K562 (cell line): ENCODE measurements around the gene SSR4. TPM values are rescaled to one million over a fixed set of nuclear protein-coding genes. Genes with fewer than 3 reads are reported as not detected.

ENCODE experiments used
- ATF7 ChIP-seq: fragments of 450-650 bp; IDR thresholded peaks from 2 replicates; pipeline ENCODE4 v1.7.1; 2014; ENCODE audit warnings: mild to moderate bottlenecking, moderate library complexity
- CC2D1A ChIP-seq: fragments of 450-650 bp; IDR thresholded peaks from 2 replicates; pipeline ENCODE4 v1.6.1; 2017; ENCODE audit warnings: mild to moderate bottlenecking
- KDM4B ChIP-seq, 2 experiments: fragments of 450-650 bp in 1 of 2; sonication (generic) in 1 of 2; IDR thresholded peaks; 2 replicates each; pipeline ENCODE4 v1.6.1; 2016 to 2017; ENCODE audit warnings: borderline replicate concordance in 2 of 2, antibody characterized with exemption in 1 of 2, low read depth in 1 of 2, mild to moderate bottlenecking in 1 of 2
- KLF16 ChIP-seq: IDR thresholded peaks from 2 replicates; pipeline ENCODE4 v1.6.1; 2016; ENCODE audit warnings: antibody characterized with exemption
- NFRKB ChIP-seq: fragments of 450-650 bp; IDR thresholded peaks from 2 replicates; pipeline ENCODE4 v1.6.1; 2016; ENCODE audit warnings: low read depth
- RBFOX2 ChIP-seq: fragments of 200-400 bp; formaldehyde crosslinking; IDR thresholded peaks from 2 replicates; pipeline ENCODE4 v1.6.1; 2017; ENCODE audit warnings: low read depth, mild to moderate bottlenecking, low read length, moderate library complexity
- SIN3A ChIP-seq, 2 experiments: fragments of 150-350 bp in 1 of 2; IDR thresholded peaks; 2 replicates each; pipeline ENCODE4 v1.6.1; 2011 to 2016; ENCODE audit warnings: borderline replicate concordance in 2 of 2, low read depth in 2 of 2, low read length in 2 of 2, mild to moderate bottlenecking in 2 of 2, moderate library complexity in 2 of 2; ENCODE audit not compliant: control insufficient read depth in 1 of 2
- SMARCA4 ChIP-seq: fragments of 450-650 bp; IDR thresholded peaks from 2 replicates; pipeline ENCODE4 v1.6.1; 2016
- SRSF7 ChIP-seq: fragments of 200-400 bp; formaldehyde crosslinking; optimal IDR thresholded peaks from 2 replicates; pipeline ENCODE3; 2017; ENCODE audit warnings: mild to moderate bottlenecking, low read depth, low read length
- ZFX ChIP-seq: sonication (generic); formaldehyde crosslinking; IDR thresholded peaks from 2 replicates; pipeline ENCODE4 v1.8.0; 2022; ENCODE audit warnings: mild to moderate bottlenecking, missing genetic modification reagents, moderate library complexity
- ZNF699 ChIP-seq: fragments of 250-450 bp; sonication (Bioruptor Pico); IDR thresholded peaks from 2 replicates; pipeline ENCODE4 v1.8.0; 2021; ENCODE audit warnings: mild to moderate bottlenecking, moderate library complexity; ENCODE audit not compliant: insufficient replicate concordance
- ZNF766 ChIP-seq: fragments of 200-800 bp; sonication (Bioruptor generic); conservative IDR thresholded peaks from 2 replicates; pipeline ENCODE4 v1.6.1; 2016; ENCODE audit warnings: missing genetic modification characterization, missing compliant biosample characterization
- ZNF785 ChIP-seq: fragments of 250-450 bp; sonication (Bioruptor Pico); IDR thresholded peaks from 2 replicates; pipeline ENCODE4 v1.4.0; 2020; ENCODE audit warnings: mild to moderate bottlenecking
- polyA plus RNA-seq, 8 experiments: library from polyadenylated mRNA; depleted of rRNA in 4 of 8; stranded (reverse) in 5 of 8; unstranded in 3 of 8; fragments of >200 nt; fragmentation: Nextera tagmentation in 2 of 8; fragmentation: Illumina TruSeq in 1 of 8; extraction: Ambion mirVana in 2 of 8; extraction: Trizol in 1 of 8; gene quantifications; 2 replicates each; pipeline versions ENCODE4 v1.2.1 to v1.2.3, GENCODE V29; 2011 to 2014; ENCODE audit warnings: inconsistent platforms in 1 of 8, missing spikeins in 1 of 8
- total RNA-seq, 7 experiments: library from RNA; depleted of rRNA in 6 of 7; stranded (reverse); fragments of >200 nt in 6 of 7; fragmentation: Illumina TruSeq in 2 of 7; extraction: Trizol in 2 of 7; gene quantifications; 2 replicates each; pipeline versions ENCODE4 v1.2.1 to v1.2.3, GENCODE V29; 2011 to 2021; ENCODE audit warnings: low replicate concordance in 1 of 7
- TF ChIP-seq, protein P1 (sequence below): sonication (generic); formaldehyde crosslinking; IDR thresholded peaks from 2 replicates; pipeline ENCODE4 v1.9.0; 2022; ENCODE audit warnings: mild to moderate bottlenecking, missing genetic modification reagents
- TF ChIP-seq, protein P2 (sequence below): sonication (generic); formaldehyde crosslinking; IDR thresholded peaks from 2 replicates; pipeline ENCODE4 v1.8.1; 2023; ENCODE audit warnings: mild to moderate bottlenecking, missing genetic modification reagents
- TF ChIP-seq, protein P3 (sequence below), 3 experiments: fragments of 200-800 bp in 1 of 3; sonication (Bioruptor generic) in 1 of 3; sonication (generic) in 1 of 3; formaldehyde crosslinking in 1 of 3; IDR thresholded peaks; 2 replicates each; pipeline versions ENCODE4 v1.6.1 to v1.8.0; 2016 to 2022; ENCODE audit warnings: mild to moderate bottlenecking in 2 of 3, missing compliant biosample characterization in 2 of 3, missing genetic modification characterization in 2 of 3, missing genetic modification reagents in 1 of 3
- TF ChIP-seq, protein P4 (sequence below): fragments of 200-800 bp; sonication (Bioruptor generic); IDR thresholded peaks from 2 replicates; pipeline ENCODE4 v1.6.1; 2016; ENCODE audit warnings: missing genetic modification characterization, missing compliant biosample characterization

Gene SSR4
- total and polyA plus RNA-seq, 9 of the 15 experiments (the other 6 are each of a cell fraction or from before 2014, with no cell fraction given): 146 to 492 (median 272) TPM

DNA sequence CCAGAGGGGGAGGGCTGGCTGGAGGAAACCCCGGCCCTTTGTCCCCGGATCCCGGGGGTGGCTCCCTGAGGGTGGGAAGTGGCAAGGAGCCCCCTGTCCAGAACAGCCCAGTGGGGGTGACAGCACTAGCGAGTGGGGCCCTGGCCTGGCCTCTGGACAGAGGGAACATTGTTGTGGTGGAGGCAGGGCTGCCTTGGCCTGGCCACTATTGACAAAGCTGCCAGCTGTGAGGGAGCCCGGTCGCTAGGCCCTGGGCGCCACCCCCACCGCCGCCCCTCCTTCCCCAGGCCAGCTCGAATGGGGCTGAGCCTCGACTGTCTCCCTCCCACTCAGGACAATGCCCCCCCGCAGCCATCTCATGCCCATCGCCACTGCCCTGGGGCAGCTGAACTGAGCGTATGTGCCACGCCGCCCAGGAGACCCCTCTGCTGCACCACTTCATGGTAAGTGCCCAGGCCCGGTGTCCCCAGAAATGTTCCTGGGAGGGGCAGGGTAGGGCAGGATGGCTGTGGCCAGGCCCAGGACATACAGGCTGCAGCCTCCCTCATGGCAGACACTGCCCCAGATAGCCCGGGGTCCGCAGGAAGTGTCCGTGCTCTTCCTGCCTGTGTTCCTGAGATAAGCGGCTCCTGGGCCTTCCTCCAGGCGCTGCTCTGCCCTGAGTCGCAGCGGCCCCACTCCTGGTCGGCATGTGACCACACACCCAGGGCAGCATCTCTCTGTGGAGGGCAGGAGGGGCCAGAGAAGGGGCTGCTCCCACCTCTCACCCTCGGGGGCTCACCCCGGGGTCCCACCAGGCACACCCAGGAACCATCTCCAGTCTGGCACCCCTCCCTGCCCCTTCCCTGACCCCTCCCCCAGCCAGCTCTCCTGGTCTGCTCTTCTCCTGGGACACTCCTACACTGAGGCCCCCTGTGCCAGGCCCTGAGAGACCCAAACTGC is 29.1 kb upstream of the SSR4 start (continued):
- TF ChIP-seq, protein P1, sequence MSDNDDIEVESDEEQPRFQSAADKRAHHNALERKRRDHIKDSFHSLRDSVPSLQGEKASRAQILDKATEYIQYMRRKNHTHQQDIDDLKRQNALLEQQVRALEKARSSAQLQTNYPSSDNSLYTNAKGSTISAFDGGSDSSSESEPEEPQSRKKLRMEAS (CRISPR knock-in tag): peak; percentile 83
- TF ChIP-seq SIN3A (IDR thresholded peaks at IDR 0.05; ENCODE audit: borderline replicate concordance in 2 of 2, control insufficient read depth in 1 of 2, low read depth in 2 of 2, low read length in 2 of 2): no peak
- peak; percentile 24; the same call in 1 of the 2 replicates for TF ChIP-seq CC2D1A
- TF ChIP-seq ZNF785 (CRISPR knock-in tag): no peak
- TF ChIP-seq, protein P2, sequence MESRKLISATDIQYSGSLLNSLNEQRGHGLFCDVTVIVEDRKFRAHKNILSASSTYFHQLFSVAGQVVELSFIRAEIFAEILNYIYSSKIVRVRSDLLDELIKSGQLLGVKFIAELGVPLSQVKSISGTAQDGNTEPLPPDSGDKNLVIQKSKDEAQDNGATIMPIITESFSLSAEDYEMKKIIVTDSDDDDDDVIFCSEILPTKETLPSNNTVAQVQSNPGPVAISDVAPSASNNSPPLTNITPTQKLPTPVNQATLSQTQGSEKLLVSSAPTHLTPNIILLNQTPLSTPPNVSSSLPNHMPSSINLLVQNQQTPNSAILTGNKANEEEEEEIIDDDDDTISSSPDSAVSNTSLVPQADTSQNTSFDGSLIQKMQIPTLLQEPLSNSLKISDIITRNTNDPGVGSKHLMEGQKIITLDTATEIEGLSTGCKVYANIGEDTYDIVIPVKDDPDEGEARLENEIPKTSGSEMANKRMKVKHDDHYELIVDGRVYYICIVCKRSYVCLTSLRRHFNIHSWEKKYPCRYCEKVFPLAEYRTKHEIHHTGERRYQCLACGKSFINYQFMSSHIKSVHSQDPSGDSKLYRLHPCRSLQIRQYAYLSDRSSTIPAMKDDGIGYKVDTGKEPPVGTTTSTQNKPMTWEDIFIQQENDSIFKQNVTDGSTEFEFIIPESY (CRISPR knock-in tag): no peak
- peak; percentile 73 for TF ChIP-seq NFRKB
- TF ChIP-seq ZNF766 (CRISPR knock-in tag): peak; percentile 51; the same call in 1 of the 2 replicates
- TF ChIP-seq KLF16: peak; percentile 61; the same call in 1 of the 2 replicates
- TF ChIP-seq SRSF7: no peak
- TF ChIP-seq, protein P3, sequence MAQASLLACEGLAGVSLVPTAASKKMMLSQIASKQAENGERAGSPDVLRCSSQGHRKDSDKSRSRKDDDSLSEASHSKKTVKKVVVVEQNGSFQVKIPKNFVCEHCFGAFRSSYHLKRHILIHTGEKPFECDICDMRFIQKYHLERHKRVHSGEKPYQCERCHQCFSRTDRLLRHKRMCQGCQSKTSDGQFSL (CRISPR knock-in tag; IDR thresholded peaks at IDR 0.05): peak; percentile 79
- TF ChIP-seq, protein P3 (tag; IDR thresholded peaks at IDR 0.05): no peak
- no peak; a peak in 1 of 4 replicates for TF ChIP-seq KDM4B (IDR thresholded peaks at IDR 0.05; ENCODE audit: borderline replicate concordance in 2 of 2, low read depth in 1 of 2)
- TF ChIP-seq, protein P4, sequence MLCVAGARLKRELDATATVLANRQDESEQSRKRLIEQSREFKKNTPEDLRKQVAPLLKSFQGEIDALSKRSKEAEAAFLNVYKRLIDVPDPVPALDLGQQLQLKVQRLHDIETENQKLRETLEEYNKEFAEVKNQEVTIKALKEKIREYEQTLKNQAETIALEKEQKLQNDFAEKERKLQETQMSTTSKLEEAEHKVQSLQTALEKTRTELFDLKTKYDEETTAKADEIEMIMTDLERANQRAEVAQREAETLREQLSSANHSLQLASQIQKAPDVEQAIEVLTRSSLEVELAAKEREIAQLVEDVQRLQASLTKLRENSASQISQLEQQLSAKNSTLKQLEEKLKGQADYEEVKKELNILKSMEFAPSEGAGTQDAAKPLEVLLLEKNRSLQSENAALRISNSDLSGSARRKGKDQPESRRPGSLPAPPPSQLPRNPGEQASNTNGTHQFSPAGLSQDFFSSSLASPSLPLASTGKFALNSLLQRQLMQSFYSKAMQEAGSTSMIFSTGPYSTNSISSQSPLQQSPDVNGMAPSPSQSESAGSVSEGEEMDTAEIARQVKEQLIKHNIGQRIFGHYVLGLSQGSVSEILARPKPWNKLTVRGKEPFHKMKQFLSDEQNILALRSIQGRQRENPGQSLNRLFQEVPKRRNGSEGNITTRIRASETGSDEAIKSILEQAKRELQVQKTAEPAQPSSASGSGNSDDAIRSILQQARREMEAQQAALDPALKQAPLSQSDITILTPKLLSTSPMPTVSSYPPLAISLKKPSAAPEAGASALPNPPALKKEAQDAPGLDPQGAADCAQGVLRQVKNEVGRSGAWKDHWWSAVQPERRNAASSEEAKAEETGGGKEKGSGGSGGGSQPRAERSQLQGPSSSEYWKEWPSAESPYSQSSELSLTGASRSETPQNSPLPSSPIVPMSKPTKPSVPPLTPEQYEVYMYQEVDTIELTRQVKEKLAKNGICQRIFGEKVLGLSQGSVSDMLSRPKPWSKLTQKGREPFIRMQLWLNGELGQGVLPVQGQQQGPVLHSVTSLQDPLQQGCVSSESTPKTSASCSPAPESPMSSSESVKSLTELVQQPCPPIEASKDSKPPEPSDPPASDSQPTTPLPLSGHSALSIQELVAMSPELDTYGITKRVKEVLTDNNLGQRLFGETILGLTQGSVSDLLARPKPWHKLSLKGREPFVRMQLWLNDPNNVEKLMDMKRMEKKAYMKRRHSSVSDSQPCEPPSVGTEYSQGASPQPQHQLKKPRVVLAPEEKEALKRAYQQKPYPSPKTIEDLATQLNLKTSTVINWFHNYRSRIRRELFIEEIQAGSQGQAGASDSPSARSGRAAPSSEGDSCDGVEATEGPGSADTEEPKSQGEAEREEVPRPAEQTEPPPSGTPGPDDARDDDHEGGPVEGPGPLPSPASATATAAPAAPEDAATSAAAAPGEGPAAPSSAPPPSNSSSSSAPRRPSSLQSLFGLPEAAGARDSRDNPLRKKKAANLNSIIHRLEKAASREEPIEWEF (CRISPR knock-in tag): peak; percentile 79; the same call in 1 of the 2 replicates
- no peak for TF ChIP-seq ZNF699 (CRISPR knock-in tag)
- peak; percentile 87 for TF ChIP-seq RBFOX2
- TF ChIP-seq ZFX (CRISPR knock-in tag): peak; percentile 83
- peak; percentile 82 for TF ChIP-seq SMARCA4
- TF ChIP-seq ATF7: peak; percentile 25; the same call in 1 of the 2 replicates
